Measurements from ENCODE around the gene SLC16A6.
"Not testable (repeated sequence)": the region's sequence is repeated elsewhere in the genome, so short reads cannot be mapped to it uniquely, and the experiment has no call there.

The SLC16A6 gene

GRCh38 chr17:68290955-68291835 is at the start of gene SLC16A6, which contains the start of gene ARSG:
Gene SLC16A6 (minus strand): TSS chr17:68291127. CDS start chr17:68278320, 12,807 bp downstream.
Gene ARSG (plus strand): TSS chr17:68291495. CDS start chr17:68307494, 15,999 bp downstream.
- peak; percentile 90 for DNase-seq

GRCh38 chr17:68334393-68334792 is 43.5 kb upstream of the SLC16A6 start:
- no peak for DNase-seq

- not testable (repeated sequence) for DNase-seq
Observed at GRCh38 chr17:68331932-68332331, 41.0 kb upstream of the SLC16A6 start.

- DNase-seq, result no peak
Observed at GRCh38 chr17:68329331-68329730, 38.4 kb upstream of the SLC16A6 start.

- DNase-seq, result no peak
Observed at GRCh38 chr17:68328676-68329075, 37.7 kb upstream of the SLC16A6 start.

- no peak for DNase-seq
Observed at GRCh38 chr17:68327823-68328557, 37.1 kb upstream of the SLC16A6 start.

- no peak for DNase-seq
Observed at GRCh38 chr17:68326681-68327080, 35.8 kb upstream of the SLC16A6 start.

- no peak for DNase-seq
Observed at GRCh38 chr17:68325961-68326360, 35.0 kb upstream of the SLC16A6 start.

- no peak for DNase-seq
Observed at GRCh38 chr17:68324654-68325336, 33.9 kb upstream of the SLC16A6 start.

GRCh38 chr17:68324114-68324513 is 33.2 kb upstream of the SLC16A6 start:
- DNase-seq, result no peak

GRCh38 chr17:68322630-68323029 is 31.7 kb upstream of the SLC16A6 start:
- DNase-seq, result no peak

GRCh38 chr17:68321556-68321954 is 30.6 kb upstream of the SLC16A6 start:
- DNase-seq, result no peak

GRCh38 chr17:68320943-68321555 is 30.1 kb upstream of the SLC16A6 start:
- DNase-seq, result no peak

GRCh38 chr17:68320311-68320865 is 29.5 kb upstream of the SLC16A6 start:
- no peak for DNase-seq

GRCh38 chr17:68319410-68320162 is 28.7 kb upstream of the SLC16A6 start:
- DNase-seq, result no peak

- DNase-seq, result no peak
Observed at GRCh38 chr17:68318103-68318991, 27.4 kb upstream of the SLC16A6 start.

GRCh38 chr17:68317458-68317857 is 26.5 kb upstream of the SLC16A6 start:
- DNase-seq, result no peak

- DNase-seq, result no peak
Observed at GRCh38 chr17:68315930-68316329, 25.0 kb upstream of the SLC16A6 start.

- DNase-seq, result no peak
Observed at GRCh38 chr17:68314916-68315535, 24.1 kb upstream of the SLC16A6 start.

- peak; percentile 25 for DNase-seq
Observed at GRCh38 chr17:68310152-68310551, 19.2 kb upstream of the SLC16A6 start.

Data from activated CD4-positive, alpha-beta T cell treated with anti-CD3 and anti-CD28 coated beads, Interleukin-10, Interleukin-2, amounts not matched to agents 100 ng/mL and 50 ng/mL, durations not matched to agents 16 hours and 8 hours (primary cell).